DND-41 (cell line): ENCODE data around the gene CCDC3.

Experiments used
- EZH2 ChIP-seq: IDR thresholded peaks from 3 replicates; pipeline ENCODE4 v1.6.1; 2012; ENCODE audit warnings: borderline replicate concordance, low read depth, mild to moderate bottlenecking, moderate library complexity, low read length, inconsistent platforms; ENCODE audit not compliant: severe bottlenecking
- TF ChIP-seq, protein P1 (sequence below): IDR thresholded peaks from 2 replicates; pipeline ENCODE4 v1.5.1; 2012; ENCODE audit warnings: borderline replicate concordance, low read length, moderate library complexity, mild to moderate bottlenecking; ENCODE audit not compliant: poor library complexity, severe bottlenecking; ENCODE audit errors: extremely low read depth

DNA sequence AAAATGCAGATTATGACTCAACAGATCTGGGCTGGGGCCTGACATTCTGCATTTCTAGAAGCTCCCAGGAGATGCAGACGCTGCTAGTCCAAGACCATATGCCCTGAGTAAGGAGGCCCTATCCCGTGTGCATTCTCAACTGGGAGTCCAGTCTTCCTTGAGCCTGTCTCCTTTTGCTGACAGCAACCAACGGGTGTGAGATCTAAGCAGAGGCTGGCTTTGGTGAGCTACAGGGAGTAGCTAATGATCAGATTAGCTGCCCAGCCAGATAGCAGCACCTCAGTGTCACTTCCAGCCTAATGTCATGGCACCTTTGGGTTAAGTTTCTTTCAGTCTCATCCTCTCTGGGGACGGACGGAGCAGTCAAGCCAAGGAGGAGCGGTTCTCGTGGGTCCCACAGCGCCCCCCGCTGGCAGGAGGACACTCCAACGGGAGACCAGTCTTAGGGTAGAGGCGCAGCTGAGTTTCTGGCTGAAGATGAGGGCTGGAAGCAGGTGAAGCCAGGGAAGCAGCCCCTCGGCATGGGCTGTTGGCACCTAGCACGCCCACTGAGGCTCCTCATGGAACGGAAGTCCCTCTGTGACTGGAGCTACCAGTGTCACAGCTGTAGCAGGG, 154.0 kb downstream of the CCDC3 start:
- TF ChIP-seq, protein P1, sequence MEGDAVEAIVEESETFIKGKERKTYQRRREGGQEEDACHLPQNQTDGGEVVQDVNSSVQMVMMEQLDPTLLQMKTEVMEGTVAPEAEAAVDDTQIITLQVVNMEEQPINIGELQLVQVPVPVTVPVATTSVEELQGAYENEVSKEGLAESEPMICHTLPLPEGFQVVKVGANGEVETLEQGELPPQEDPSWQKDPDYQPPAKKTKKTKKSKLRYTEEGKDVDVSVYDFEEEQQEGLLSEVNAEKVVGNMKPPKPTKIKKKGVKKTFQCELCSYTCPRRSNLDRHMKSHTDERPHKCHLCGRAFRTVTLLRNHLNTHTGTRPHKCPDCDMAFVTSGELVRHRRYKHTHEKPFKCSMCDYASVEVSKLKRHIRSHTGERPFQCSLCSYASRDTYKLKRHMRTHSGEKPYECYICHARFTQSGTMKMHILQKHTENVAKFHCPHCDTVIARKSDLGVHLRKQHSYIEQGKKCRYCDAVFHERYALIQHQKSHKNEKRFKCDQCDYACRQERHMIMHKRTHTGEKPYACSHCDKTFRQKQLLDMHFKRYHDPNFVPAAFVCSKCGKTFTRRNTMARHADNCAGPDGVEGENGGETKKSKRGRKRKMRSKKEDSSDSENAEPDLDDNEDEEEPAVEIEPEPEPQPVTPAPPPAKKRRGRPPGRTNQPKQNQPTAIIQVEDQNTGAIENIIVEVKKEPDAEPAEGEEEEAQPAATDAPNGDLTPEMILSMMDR, result peak; percentile 61
- no peak for TF ChIP-seq EZH2
